Measurements from ENCODE around the gene FAM131C.

DNA sequence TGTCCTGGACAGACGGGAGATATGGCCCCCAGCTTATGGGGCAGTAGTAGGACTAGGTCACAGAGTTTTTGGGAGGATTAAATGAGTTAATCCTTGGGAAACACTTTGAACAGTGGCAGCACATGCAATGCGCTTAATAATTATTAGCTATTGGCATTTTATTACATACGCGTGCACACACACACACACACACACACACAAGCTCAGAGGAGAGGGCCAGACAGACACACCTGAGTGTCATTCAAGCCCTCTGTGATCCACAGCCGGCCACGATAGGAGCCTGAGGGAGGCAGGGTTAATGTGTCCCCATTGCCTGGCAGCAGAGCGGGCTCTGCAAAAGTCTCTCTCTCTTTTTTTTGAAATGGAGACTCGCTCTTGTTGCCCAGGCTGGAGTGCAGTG is 44.5 kb upstream of the FAM131C start:
- TF ChIP-seq, protein P1, sequence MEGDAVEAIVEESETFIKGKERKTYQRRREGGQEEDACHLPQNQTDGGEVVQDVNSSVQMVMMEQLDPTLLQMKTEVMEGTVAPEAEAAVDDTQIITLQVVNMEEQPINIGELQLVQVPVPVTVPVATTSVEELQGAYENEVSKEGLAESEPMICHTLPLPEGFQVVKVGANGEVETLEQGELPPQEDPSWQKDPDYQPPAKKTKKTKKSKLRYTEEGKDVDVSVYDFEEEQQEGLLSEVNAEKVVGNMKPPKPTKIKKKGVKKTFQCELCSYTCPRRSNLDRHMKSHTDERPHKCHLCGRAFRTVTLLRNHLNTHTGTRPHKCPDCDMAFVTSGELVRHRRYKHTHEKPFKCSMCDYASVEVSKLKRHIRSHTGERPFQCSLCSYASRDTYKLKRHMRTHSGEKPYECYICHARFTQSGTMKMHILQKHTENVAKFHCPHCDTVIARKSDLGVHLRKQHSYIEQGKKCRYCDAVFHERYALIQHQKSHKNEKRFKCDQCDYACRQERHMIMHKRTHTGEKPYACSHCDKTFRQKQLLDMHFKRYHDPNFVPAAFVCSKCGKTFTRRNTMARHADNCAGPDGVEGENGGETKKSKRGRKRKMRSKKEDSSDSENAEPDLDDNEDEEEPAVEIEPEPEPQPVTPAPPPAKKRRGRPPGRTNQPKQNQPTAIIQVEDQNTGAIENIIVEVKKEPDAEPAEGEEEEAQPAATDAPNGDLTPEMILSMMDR (IDR thresholded peaks at IDR 0.05; ENCODE audit: low read depth, low read length) = no peak
- no peak for TF ChIP-seq EZH2phosphoT487 (IDR thresholded peaks at IDR 0.05; ENCODE audit: low read depth)

All from OCI-LY3 (cell line).